ENCODE results near the gene ATXN7.

Gene ATXN7

GRCh38 chr3:63934041-63934866 is 70.6 kb downstream of the ATXN7 start:
- no peak for DNase-seq

- no peak for DNase-seq
Observed at GRCh38 chr3:63936925-63937324, 73.3 kb downstream of the ATXN7 start.

- DNase-seq: no peak
Observed at GRCh38 chr3:63937661-63938651, 74.3 kb downstream of the ATXN7 start.

GRCh38 chr3:63940389-63940757 is 76.7 kb downstream of the ATXN7 start:
- DNase-seq: no peak

- DNase-seq: no peak
Observed at GRCh38 chr3:63942528-63942927, 78.9 kb downstream of the ATXN7 start.

GRCh38 chr3:63943678-63944077 is 80.0 kb downstream of the ATXN7 start:
- no peak for DNase-seq

- DNase-seq: no peak
Observed at GRCh38 chr3:63945558-63946096, 82.0 kb downstream of the ATXN7 start.

- DNase-seq: no peak
Observed at GRCh38 chr3:63946753-63947152, 83.1 kb downstream of the ATXN7 start.

GRCh38 chr3:63947594-63947993 is 83.9 kb downstream of the ATXN7 start:
- no peak for DNase-seq

GRCh38 chr3:63949005-63949404 is 85.3 kb downstream of the ATXN7 start:
- no peak for DNase-seq

- no peak for DNase-seq
Observed at GRCh38 chr3:63950698-63951097, 87.0 kb downstream of the ATXN7 start.

GRCh38 chr3:63951492-63952247 is 88.0 kb downstream of the ATXN7 start:
- no peak for DNase-seq

- no peak for DNase-seq
Observed at GRCh38 chr3:63952248-63952594, 88.6 kb downstream of the ATXN7 start.

- DNase-seq: no peak
Observed at GRCh38 chr3:63954182-63954581, 90.5 kb downstream of the ATXN7 start.

GRCh38 chr3:63955036-63955650 is 91.5 kb downstream of the ATXN7 start:
- no peak for DNase-seq

- DNase-seq: no peak
Observed at GRCh38 chr3:63955830-63956545, 92.3 kb downstream of the ATXN7 start.

- no peak for DNase-seq
Observed at GRCh38 chr3:63959146-63959545, 95.5 kb downstream of the ATXN7 start.

- peak in 1 of 2 donors; percentile 8 for DNase-seq
Observed at GRCh38 chr3:63960048-63960711, 96.5 kb downstream of the ATXN7 start.

GRCh38 chr3:63961891-63962290 is 98.2 kb downstream of the ATXN7 start:
- DNase-seq: peak in 1 of 2 donors; percentile 49

GRCh38 chr3:63963496-63963895 is 99.8 kb downstream of the ATXN7 start:
- DNase-seq: no peak

Measured in hippocampal formation (tissue), 2 donors.